Prostate gland (tissue), 2 donors: ENCODE measurements around the gene RYR1. TPM values are rescaled to one million over a fixed set of nuclear protein-coding genes. Genes with fewer than 3 reads are reported as not detected.

Experiments used
- DNase-seq: peaks from one replicate; pipeline ENCODE4 v3.0.0-alpha.2; 2019; ENCODE audit warnings: low spot score
- H3K27ac ChIP-seq, 2 donors: fragments of 200-600 bp; sonication (generic); 2 replicates each; pipeline ENCODE4 v1.5.1; 2017 to 2019
- H3K27me3 ChIP-seq: fragments of 200-600 bp; sonication (generic); replicated peaks from 2 replicates; pipeline ENCODE4 v1.5.1; 2019; ENCODE audit not compliant: insufficient read depth
- H3K36me3 ChIP-seq, 2 donors: fragments of 200-600 bp; sonication (generic); 1 replicate in 1 of 2; 2 replicates in 1 of 2; pipeline versions ENCODE4 v1.5.1 to v1.8.1; 2017 to 2019
- H3K4me1 ChIP-seq: fragments of 200-600 bp; sonication (generic); replicated peaks from 2 replicates; pipeline ENCODE4 v1.5.1; 2019
- H3K4me3 ChIP-seq, 2 donors: fragments of 200-600 bp; sonication (generic); 2 replicates each; pipeline ENCODE4 v1.5.1; 2017 to 2019
- H3K9me3 ChIP-seq: fragments of 200-600 bp; sonication (generic); 2 replicates; pipeline ENCODE4 v1.5.1; 2017
- POLR2A ChIP-seq: fragments of 450-650 bp; IDR thresholded peaks from one replicate; pipeline ENCODE4 v1.6.1; 2016; ENCODE audit warnings: antibody characterized with exemption, mild to moderate bottlenecking
- POLR2AphosphoS5 ChIP-seq: sonication (generic); formaldehyde crosslinking; IDR thresholded peaks from one replicate; pipeline ENCODE4 v1.6.1; 2017; ENCODE audit warnings: antibody characterized with exemption
- WGBS: methylation state at CpG from one replicate; pipeline ENCODE4 v1.1.5; 2018; 5-methylcytosine and 5-hydroxymethylcytosine counted together
- intact Hi-C: fragments of 100-400 bp; cut with DNase I; formaldehyde crosslinking; loops from one replicate; pipeline ENCODE4 v1.14.2; 2022
- total RNA-seq, 2 donors: library from RNA; depleted of rRNA; stranded (reverse); fragments of >200 nt; gene quantifications; one replicate each; pipeline ENCODE4 v1.1.0, GENCODE V29; 2016
- TF ChIP-seq, protein P1 (sequence below), 4 experiments: fragments of 200-600 bp in 2 of 4; fragments of 450-650 bp in 2 of 4; sonication (generic) in 2 of 4; IDR thresholded peaks; 1 replicate in 3 of 4; 2 replicates in 1 of 4; pipeline ENCODE4 v1.5.1; 2016 to 2019; ENCODE audit warnings: antibody characterized with exemption in 4 of 4, mild to moderate bottlenecking in 2 of 4, moderate library complexity in 2 of 4

Gene RYR1
- total RNA-seq, 2 donors from 2014 or later = 5.7 to 8.6 TPM

DNA sequence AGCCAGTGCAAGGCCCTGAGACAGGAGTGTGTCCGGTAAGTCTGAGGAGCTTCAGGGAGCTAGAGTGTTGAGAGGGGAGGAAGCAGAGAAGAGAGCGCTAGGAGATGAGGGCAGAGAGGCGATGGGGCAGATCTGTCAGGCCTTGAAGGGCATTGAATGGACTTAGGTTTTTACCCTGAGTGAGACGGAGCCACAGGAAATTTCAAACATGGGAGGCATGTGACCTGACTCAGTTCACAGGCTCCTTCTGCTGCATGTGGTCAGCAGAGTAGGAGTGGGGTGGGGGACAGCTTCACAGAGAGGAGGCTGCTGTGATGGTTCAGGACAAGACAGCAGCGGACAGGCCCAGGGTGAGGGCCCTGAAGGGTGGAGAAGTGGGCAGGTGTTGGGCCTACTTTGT lies 33.1 kb upstream of the RYR1 start:
- H3K9me3 ChIP-seq = no peaks in the 10 kb centered on the region
- H3K4me3 ChIP-seq = no peak overlapping the region
- intact Hi-C loops = loop anchor here (5.0 to 10.0 kb wide), 4 partner anchors 217 to 534 kb away; partner anchors contain the start of genes EIF3K, MAP4K1, MRPS12 and SARS2
- no peaks in the 10 kb centered on the region for H3K4me1 ChIP-seq
- H3K27me3 ChIP-seq = peaks cover 17% of the 10 kb centered on the region
- 63% methylated on average over 5 of the region's 5 CpGs for WGBS
- no peaks in the 10 kb centered on the region for H3K36me3 ChIP-seq
- no peak overlapping the region for H3K27ac ChIP-seq
- TF ChIP-seq POLR2A (no peak), POLR2AphosphoS5 (no peak)
- TF ChIP-seq, protein P1, sequence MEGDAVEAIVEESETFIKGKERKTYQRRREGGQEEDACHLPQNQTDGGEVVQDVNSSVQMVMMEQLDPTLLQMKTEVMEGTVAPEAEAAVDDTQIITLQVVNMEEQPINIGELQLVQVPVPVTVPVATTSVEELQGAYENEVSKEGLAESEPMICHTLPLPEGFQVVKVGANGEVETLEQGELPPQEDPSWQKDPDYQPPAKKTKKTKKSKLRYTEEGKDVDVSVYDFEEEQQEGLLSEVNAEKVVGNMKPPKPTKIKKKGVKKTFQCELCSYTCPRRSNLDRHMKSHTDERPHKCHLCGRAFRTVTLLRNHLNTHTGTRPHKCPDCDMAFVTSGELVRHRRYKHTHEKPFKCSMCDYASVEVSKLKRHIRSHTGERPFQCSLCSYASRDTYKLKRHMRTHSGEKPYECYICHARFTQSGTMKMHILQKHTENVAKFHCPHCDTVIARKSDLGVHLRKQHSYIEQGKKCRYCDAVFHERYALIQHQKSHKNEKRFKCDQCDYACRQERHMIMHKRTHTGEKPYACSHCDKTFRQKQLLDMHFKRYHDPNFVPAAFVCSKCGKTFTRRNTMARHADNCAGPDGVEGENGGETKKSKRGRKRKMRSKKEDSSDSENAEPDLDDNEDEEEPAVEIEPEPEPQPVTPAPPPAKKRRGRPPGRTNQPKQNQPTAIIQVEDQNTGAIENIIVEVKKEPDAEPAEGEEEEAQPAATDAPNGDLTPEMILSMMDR (IDR thresholded peaks at IDR 0.05) = no peak
- no peak for DNase-seq

DNA sequence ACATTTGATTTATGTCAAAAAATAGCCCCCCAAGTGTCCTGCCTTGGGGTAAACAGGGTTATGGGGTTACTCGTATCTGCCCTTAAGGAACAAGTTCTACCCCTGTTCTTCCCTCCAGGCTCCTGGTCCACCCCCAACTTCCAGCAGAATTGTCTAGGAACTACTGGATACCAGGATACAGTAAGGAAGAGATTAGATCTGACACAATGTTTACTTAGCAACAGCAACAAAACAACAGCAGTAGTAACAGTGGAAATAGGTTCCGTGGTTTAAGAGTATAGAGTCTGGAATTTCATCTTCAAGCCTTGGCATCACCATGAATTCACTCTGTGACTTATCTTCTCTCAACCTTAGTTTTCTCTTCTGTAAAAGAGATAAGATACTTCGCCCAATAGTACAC lies 32.3 kb upstream of the RYR1 start:
- WGBS = 73% methylated on average over 3 of the region's 3 CpGs
- Histone ChIP-seq H3K27ac (no peak overlapping the region), H3K4me3 (no peak overlapping the region), H3K4me1 (no peaks in the 10 kb centered on the region), H3K27me3 (peaks cover 12% of the 10 kb centered on the region), H3K36me3 (no peaks in the 10 kb centered on the region), H3K9me3 (no peaks in the 10 kb centered on the region)
- no peak for TF ChIP-seq POLR2AphosphoS5
- TF ChIP-seq, protein P1 (IDR thresholded peaks at IDR 0.05) = no peak
- DNase-seq = no peak
- intact Hi-C loops = loop anchor here (5.0 to 10.0 kb wide), 4 partner anchors 216 to 534 kb away; partner anchors contain the start of genes EIF3K, MAP4K1, MRPS12 and SARS2

DNA sequence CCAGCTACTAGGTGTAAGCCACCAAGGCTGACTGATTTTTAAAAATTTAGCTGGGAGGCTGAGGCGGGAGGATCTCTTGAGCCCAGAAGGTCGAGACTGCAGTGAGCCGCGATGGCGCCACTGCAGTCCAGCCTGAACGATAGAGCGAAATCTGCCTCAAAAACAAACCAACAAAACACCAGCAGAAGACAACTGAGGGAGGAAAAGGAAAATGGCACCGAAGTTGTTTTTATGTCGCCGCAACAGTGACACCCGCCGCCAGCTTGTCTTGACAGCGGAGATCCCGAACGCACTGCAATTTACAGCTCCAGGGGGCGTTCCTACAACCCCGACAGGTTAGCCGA lies 30.9 kb upstream of the RYR1 start:
- Histone ChIP-seq H3K4me1 (no peaks in the 10 kb centered on the region), H3K36me3 (no peaks in the 10 kb centered on the region), H3K27me3 (peaks cover 8% of the 10 kb centered on the region), H3K4me3 (peak overlapping the region; percentile 83 to 86), H3K27ac (peak overlapping the region; percentile 83 to 85), H3K9me3 (no peaks in the 10 kb centered on the region)
- TF ChIP-seq POLR2AphosphoS5 = no peak
- TF ChIP-seq POLR2A = no peak
- TF ChIP-seq, protein P1 (IDR thresholded peaks at IDR 0.05) = no peak
- 1% methylated on average over 18 of the region's 18 CpGs for WGBS
- DNase-seq = no peak
- intact Hi-C loops = loop anchor here (5.0 to 10.0 kb wide), 4 partner anchors 215 to 532 kb away; partner anchors contain the start of genes EIF3K, MAP4K1, MRPS12 and SARS2

DNA sequence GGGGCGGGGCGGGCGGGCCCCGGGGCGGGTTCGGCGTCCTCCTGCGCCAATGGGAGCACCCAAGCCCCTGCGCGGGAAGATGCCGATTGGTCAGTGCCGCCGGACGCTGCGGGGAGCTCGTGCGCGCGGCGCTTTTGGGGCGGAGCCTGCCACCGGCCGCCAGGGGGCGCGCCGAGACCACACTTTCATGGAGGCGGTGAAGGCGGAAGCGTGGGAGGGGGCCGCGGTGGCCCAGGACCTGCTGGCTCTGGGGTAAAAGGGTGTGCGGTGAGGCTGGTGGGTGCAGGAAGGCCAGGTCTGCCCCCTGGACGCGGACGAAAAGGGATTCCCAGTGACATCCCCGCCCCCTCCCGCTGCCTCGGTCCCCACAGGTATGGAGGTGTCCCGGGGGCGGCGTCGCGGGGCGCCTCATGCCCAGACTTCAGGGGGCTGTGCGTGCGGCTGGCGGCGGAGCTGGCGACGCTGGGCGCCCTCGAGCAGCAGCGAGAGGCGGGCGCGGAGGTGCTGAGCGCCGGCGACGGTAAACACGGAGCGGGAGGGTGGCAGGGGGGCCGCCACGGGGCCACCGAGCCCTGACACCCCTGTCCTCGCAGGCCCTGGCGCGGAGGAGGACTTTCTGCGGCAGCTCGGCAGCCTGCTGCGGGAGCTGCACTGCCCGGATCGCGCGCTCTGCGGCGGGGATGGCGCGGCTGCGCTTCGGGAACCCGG lies 30.4 kb upstream of the RYR1 start, which contains the start of gene FAM98C:
Gene FAM98C, plus strand, starts transcription at position 127 of the 708 bp plus-strand sequence. Its CDS starts 61 bp downstream, at position 188.
- intact Hi-C loops = loop anchor here (5.0 to 10.0 kb wide), 4 partner anchors 214 to 532 kb away; partner anchors contain the start of genes EIF3K, MAP4K1, MRPS12 and SARS2
- peak; percentile 88 for TF ChIP-seq POLR2AphosphoS5
- TF ChIP-seq POLR2A = peak; percentile 46
- TF ChIP-seq, protein P1 (IDR thresholded peaks at IDR 0.05) = peak; percentile 94 to 100 (median 100)
- WGBS = under 1% methylated on average over 69 of the region's 82 CpGs

More for the DNA sequence above, 30.4 kb upstream of the RYR1 start, which contains the start of gene FAM98C:
- peak; percentile 96 for DNase-seq
- Histone ChIP-seq H3K27ac (peak within 1 kb of the TSS; percentile 83 to 85), H3K27me3 (peaks cover 8% of the 10 kb centered on the region), H3K9me3 (no peaks in the 10 kb centered on the region), H3K36me3 (no peaks in the 10 kb centered on the region), H3K4me3 (peak within 1 kb of the TSS; percentile 83 to 86), H3K4me1 (no peaks in the 10 kb centered on the region)
